Measurements from ENCODE around the gene NBAS.
A peak's percentile ranks its signal among the peaks of the same experiment; 100 is the strongest.

The NBAS gene

DNA sequence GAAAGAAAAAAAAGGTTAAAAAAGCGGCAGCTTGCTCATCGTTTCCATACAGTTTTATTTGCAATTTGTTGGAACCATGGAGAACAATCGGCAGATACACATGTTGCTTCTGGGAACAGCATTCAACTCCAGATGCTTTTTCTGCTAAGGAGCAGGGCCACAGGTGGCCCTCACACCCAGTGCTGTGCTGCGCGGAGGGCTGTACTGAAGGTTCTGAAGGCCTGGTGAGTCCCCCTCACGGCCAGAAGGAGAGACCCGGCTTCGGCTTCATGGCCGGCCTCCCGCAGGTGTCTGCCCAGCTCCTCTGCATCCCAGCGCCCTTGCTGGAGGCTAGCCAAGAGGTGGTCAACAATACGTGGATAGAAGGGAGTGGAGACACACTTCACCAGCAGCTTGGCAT, 394.3 kb downstream of the NBAS start:
- DNase-seq (ENCODE audit: low read depth) = no peak

DNA sequence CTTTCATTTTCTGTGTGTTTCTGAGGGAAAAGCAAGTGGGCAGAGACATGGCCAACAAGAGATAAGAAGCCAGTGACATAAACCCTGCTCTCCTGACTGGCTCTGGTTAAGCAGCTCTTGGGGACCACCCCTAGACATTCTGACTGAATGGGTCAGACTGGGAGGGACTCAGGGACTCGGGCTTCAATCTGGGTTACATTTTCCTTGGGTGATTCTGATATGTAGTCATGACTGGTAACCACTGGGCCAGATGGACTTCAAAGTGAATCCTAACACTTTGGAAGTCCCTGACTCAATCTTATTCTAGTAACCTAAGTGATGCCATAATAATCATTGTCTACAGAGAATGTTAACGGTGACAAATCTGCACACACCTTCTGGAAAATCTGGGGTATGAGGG, 397.8 kb downstream of the NBAS start:
- DNase-seq (ENCODE audit: low read depth) = no peak

DNA sequence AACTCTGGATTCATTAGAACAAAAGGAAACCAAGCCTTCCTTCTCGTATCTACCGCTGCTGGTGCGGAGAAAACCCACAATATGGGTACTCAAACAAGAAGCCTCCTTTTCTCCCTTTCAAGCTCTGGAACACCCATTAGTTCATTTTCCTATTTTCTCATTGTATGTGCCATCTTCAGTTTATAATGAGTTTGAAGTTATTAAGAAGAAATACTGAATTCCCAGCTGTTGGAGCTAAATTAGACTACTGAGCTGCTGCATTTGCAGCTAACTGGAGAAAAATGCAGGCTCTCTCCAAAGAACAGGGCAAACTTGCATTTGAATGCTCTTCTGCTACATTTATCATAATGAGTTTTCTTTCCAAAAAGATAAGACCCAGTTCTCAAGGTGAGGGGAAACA, 398.5 kb downstream of the NBAS start:
- DNase-seq (ENCODE audit: low read depth) = no peak

DNA sequence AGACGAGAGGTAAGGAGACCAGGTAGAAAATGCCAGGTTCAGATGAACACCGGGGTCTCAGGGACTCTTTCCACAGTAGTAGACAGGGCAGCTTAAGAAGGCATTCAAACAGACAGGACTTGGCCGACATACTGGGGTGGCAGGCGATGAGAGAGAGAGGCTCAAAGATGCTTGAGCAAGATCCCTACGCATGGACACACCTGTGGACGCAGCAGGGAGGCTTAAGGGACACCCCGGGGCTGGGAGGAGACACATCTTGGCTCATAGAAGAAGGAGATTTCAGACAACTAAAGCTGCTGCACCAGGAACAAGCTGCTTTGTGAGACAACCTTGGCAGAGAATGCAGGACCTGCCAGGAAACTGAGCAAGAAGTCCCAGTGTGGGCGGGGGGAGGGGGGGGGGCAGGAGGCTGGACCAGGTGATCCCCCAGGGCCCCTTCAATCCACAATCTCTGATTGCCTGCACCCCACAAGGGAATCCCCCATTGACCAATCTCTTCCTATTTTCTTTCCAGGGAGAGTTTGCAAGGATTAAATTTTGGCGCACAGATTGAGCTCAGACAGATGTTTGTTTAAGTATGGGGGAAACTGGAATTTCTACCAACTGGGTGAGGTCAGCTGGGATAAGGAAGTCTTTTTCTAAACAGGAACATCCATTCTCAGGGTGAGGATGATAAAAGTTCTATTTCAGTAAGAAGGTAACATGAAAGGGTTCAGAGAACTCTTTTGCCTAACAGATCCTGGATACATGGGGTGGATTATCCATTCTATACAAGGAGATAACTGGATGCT, 400.7 kb downstream of the NBAS start:
- DNase-seq (ENCODE audit: low read depth) = no peak

DNA sequence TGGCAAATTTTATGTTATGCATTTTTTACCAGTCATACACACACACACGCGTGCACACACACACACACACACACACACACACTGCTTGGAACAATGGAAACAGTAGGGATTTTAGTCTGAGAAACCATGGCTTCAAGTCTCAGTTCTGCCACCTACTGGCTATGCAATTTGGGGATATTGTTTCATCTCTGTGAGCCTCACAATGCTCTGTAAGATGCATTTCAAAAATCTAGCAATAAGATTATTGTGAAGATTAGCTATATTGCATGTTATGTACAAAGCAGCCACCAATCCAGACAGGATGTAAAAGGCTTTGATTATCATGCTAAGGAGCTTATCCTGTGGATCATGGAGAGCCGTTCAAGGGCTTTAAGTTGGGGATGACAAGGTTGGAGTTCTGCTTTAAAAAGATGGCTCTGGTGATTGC, 401.4 kb downstream of the NBAS start:
- no peak for DNase-seq (ENCODE audit: low read depth)

DNA sequence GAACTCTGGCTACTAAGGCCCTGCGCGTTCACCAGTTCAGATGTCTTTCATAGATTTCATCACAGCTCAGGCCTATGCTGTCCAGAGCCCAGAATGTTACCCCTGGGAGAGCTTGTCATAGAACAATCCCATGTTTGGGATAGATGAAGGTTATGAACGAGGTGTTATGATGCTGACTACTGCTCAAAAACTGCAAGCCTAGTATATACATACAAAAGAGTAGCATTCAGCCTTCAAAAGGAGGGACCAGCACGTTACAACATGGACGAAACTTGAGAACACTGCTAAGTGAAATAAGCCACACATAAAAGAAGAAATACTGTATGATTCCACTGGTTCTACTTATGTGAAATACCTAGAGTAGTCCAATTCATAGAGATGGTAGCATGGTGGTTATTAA, 401.9 kb downstream of the NBAS start:
- DNase-seq (ENCODE audit: low read depth) = no peak

DNA sequence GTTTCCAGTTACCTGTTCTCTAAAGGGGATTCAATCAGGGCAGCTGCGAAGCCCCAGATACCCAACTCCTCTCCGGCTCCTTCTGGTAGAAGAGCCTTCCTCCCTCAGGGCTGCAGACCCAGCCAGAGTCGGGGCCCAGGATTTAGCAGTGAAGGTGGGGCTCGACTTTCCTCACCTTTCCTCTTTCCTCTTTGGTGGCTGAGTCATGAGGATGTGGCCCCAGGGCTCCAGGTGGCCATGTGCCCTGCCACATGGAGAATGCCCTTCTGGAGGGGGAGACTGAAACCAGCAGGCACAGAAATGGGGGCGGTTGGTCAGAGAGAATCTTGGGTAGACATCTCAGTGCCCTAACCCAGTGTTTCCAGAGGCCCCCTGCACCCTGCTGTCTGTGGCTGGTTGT, 402.6 kb downstream of the NBAS start:
- no peak for DNase-seq (ENCODE audit: low read depth)

GRCh38 chr2:15158100-15158499, 403.0 kb downstream of the NBAS start:
- no peak for DNase-seq (ENCODE audit: low read depth)

GRCh38 chr2:15155959-15156574, 405.1 kb downstream of the NBAS start:
- no peak for DNase-seq (ENCODE audit: low read depth)

GRCh38 chr2:15154297-15154696, 406.8 kb downstream of the NBAS start:
- DNase-seq (ENCODE audit: low read depth) = no peak

DNA sequence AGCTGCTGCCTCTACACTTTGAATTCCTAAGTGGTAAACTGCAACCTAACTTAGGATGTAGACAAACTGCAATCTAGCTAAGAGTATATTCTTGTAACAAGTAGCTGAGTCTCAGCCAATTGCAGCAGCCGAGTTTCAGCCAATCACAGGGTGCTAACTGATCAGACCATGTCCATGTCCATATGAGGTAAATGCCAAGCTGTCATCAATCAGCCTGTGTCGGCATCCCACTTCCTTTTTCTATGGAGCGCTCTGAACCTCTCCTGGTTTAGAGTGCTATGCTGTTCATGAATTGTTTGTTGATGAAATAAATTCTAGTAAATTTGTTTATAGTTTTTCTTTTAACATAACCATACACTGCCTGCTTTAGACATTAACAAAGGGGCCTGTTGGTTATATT, 408.8 kb downstream of the NBAS start:
- no peak for DNase-seq (ENCODE audit: low read depth)

- no peak for DNase-seq (ENCODE audit: low read depth)
Measured at GRCh38 chr2:15149063-15149462, 412.1 kb downstream of the NBAS start.

DNA sequence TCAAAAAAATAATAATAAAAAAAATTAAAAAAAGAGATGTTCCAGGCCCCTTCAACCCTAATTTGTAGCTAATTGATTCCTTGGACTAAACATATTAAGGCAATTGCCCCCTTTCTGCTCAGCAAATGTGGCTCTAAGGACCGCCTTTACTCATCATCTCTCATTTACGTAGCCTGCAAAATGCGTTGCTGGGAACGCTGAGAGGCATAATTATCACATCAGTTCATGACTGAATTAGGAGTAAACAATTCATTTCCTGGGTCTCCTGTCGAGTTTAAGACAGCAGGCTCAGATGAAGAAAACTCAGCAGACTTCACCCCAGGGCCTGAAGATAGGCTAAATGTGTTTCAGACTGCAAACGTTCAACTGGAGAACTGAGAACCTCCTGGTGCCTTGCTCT, 413.5 kb downstream of the NBAS start:
- DNase-seq (ENCODE audit: low read depth) = no peak

- DNase-seq (ENCODE audit: low read depth) = no peak
Measured at GRCh38 chr2:15146960-15147359, 414.2 kb downstream of the NBAS start.

DNA sequence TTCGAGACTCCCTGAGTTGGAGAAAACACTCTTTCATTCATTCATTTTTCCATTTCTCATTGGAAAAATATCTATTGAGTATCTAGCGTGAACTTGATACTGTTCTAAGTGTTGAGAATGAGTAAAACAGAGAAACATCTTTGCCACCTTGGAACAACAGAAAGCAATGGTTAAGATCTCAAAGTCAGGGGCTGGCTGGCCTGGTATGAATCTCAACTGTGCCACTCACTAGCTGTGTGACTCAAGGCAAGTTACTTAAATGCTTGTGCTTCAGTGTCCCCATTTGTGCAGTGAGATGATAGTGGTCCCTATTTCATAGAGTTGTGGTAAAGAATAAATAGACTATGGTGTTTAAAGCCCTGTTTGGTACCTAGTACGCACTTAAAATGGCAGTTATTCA, 415.2 kb downstream of the NBAS start:
- DNase-seq (ENCODE audit: low read depth) = no peak

DNA sequence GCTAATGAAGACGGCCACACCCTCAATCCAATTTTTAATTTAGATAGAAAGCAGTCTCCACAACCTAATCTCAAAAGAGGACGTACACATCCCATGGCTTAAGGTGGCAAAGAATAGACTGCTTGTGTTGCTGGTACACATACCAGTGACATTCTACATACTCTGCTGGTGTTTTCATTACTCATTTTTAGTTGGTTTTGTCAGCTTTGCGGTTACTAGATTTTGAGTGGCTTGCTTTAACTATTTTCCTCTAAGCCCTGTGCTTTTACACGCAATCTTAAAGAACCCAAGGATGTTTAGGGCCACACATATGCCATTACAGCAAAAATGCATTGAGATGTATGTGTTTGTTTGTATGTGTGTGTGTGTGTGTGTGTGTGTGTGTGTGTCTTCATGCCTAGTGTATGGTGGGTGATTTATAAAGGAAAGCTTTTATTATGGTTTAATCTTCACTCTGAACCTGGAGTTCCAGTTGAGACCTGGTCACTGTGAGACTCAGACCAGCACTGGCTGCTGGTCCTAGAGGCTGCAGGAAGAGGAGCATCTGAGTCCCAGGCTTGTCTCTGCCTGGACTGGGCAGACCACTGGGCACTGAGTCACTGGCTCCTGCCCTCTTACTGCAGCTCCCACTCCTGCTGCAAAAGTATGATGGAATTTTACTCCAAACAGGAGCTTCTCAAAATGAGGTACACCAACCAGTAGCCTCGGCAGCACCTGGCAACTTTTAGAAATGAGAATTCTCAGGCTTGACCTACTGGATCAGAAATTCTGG, 415.9 kb downstream of the NBAS start:
- no peak for DNase-seq (ENCODE audit: low read depth)

GRCh38 chr2:15142069-15142689, 419.0 kb downstream of the NBAS start:
- DNase-seq (ENCODE audit: low read depth) = peak; percentile 61

DNA sequence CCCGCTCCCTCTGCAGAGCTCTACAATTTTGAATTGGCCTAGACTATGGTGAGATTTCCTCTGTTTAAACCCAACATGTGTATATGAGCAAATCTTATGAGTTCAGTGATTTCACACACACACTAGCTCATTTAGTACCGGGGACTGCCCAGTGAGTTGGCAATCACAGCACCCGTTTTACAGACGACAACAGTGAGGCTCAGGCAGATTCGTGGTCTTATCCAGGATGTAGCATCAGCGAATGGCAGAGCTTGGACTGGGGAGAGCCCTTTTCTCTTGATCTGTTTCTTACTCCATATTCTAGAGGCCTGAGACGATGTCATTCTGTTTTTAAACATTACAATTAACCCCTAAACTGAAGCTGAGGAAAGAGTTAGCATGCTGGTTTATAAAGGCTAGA, 419.9 kb downstream of the NBAS start:
- no peak for DNase-seq (ENCODE audit: low read depth)

DNA sequence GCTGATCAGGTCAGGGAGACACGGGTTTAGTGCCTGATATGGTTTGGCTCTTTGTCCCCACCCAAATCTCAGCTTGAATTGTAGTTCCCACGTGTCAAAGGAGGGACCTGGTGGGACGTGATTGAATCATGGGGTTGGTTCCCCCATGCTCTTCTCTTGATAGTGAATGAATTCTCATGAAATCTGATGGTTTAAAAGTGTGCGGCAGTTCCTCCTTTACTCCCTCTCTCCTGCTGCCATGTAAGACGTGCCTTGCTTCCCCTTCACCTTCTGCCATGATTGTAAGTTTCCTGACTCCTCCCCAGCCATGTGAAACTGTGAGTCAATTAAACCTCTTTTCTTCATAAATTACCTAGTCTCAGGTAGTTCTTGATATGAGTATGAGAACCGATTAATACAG, 424.5 kb downstream of the NBAS start:
- DNase-seq (ENCODE audit: low read depth) = no peak

- no peak for DNase-seq (ENCODE audit: low read depth)
Measured at GRCh38 chr2:15134957-15135356, 426.2 kb downstream of the NBAS start.

DNA sequence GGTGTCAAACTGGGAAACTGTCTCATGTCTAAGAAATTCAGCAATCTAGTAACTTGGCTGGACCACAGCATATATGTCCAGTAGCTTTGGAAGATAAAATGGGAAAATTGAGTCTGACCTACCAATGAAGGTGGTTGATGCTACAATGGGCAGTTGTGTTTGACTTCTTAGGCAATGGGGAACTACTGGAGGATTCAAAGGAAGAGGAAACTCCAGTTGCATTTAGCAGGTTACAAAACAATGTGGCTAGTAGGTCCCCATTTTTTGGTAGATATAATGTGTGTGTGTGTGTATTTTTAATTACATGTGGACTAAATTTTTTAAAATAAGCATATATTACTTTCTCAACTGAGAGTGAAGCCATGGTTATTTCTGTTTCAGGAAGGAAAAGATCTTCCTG, 427.7 kb downstream of the NBAS start:
- no peak for DNase-seq (ENCODE audit: low read depth)

DNA sequence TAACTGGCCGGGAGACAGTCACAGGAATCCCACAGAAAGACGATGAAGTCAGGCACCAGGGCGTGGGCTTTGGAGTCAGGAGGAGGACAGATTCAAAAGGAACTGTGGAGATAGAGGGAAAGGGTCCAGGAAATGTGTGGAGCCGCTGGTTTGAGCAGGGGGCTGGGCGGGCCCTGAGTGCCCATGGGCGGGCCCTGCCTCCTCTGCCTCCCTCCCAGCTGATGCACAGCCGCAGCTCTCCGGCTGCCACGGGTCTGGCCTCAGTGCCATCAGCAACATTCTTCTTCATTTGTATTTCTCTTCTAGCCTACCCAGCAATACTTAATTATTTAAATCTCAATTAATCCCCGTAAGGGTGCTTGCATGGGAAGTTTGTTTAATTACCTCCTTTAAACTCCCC, 432.3 kb downstream of the NBAS start:
- no peak for DNase-seq (ENCODE audit: low read depth)

GRCh38 chr2:15127876-15128275, 433.3 kb downstream of the NBAS start:
- DNase-seq (ENCODE audit: low read depth) = no peak
